Measurements from ENCODE around the gene FAU.

GRCh38 chr11:65100674-65101350 lies 21.1 kb downstream of the FAU start:
- TF ChIP-seq KDM4B (CRISPR knock-in tag; IDR thresholded peaks at IDR 0.05) (no peak), RBFOX2 (IDR thresholded peaks at IDR 0.05; ENCODE audit: low read depth, low read length) (no peak), RFX5 (IDR thresholded peaks at IDR 0.05; ENCODE audit: low read depth, low read length) (no peak), RAD21 (CRISPR knock-in tag; IDR thresholded peaks at IDR 0.05) (no peak), YY1 (IDR thresholded peaks at IDR 0.05; ENCODE audit: insufficient read depth, insufficient replicate concordance, low read depth, low read length) (no peak), EP300 (IDR thresholded peaks at IDR 0.05; ENCODE audit: low read depth in 2 of 2, low read length in 2 of 2) (no peak), EP300 (CRISPR knock-in tag; IDR thresholded peaks at IDR 0.05; ENCODE audit: borderline replicate concordance) (no peak), POLR2A (IDR thresholded peaks at IDR 0.05; ENCODE audit: insufficient read depth in 1 of 2, low read depth in 2 of 2, low read length in 2 of 2) (no peak), RELA (CRISPR knock-in tag; IDR thresholded peaks at IDR 0.05) (no peak), ZNF234 (CRISPR knock-in tag; conservative IDR thresholded peaks at IDR 0.05) (no peak), FOXO1 (CRISPR knock-in tag; IDR thresholded peaks at IDR 0.05) (no peak), JDP2 (CRISPR knock-in tag; IDR thresholded peaks at IDR 0.05; ENCODE audit: borderline replicate concordance) (no peak), NCOA1 (CRISPR knock-in tag; IDR thresholded peaks at IDR 0.05) (no peak)

Measured in HepG2 (cell line).